Trophoblast cell (in vitro differentiated cells and primary cell): Measurements from ENCODE around the gene XPR1.

ENCODE experiments used
- DNase-seq, 2 donors: peaks; one replicate each; pipeline ENCODE4 v3.0.0-alpha.2; 2016
- H2AFZ ChIP-seq: 2 replicates; pipeline ENCODE4 v1.6.1; 2013; ENCODE audit warnings: low read length, moderate library complexity, mild to moderate bottlenecking; ENCODE audit not compliant: insufficient read depth, poor library complexity
- H2AK5ac ChIP-seq: 2 replicates; pipeline ENCODE4 v1.6.1; 2013; ENCODE audit warnings: mild to moderate bottlenecking, low read length
- H2BK120ac ChIP-seq: 2 replicates; pipeline ENCODE4 v1.6.1; 2013; ENCODE audit warnings: low read length, mild to moderate bottlenecking, moderate library complexity; ENCODE audit not compliant: insufficient read depth, poor library complexity
- H2BK12ac ChIP-seq: 2 replicates; pipeline ENCODE4 v1.6.1; 2013; ENCODE audit warnings: mild to moderate bottlenecking, low read length, moderate library complexity
- H2BK5ac ChIP-seq: 2 replicates; pipeline ENCODE4 v1.6.1; 2013; ENCODE audit warnings: low read length, low read depth, moderate library complexity, mild to moderate bottlenecking; ENCODE audit not compliant: poor library complexity
- H3K14ac ChIP-seq: 2 replicates; pipeline ENCODE4 v1.6.1; 2013; ENCODE audit warnings: mild to moderate bottlenecking, low read length
- H3K18ac ChIP-seq: 2 replicates; pipeline ENCODE4 v1.6.1; 2013; ENCODE audit warnings: mild to moderate bottlenecking, low read length
- H3K23ac ChIP-seq: 2 replicates; pipeline ENCODE4 v1.6.1; 2013; ENCODE audit warnings: low read length
- H3K27ac ChIP-seq: 2 replicates; pipeline ENCODE4 v1.5.1; 2013; ENCODE audit warnings: low read depth, mild to moderate bottlenecking, inconsistent platforms, low read length, moderate library complexity
- H3K27me3 ChIP-seq: 2 replicates; pipeline ENCODE4 v1.6.1; 2013; ENCODE audit warnings: inconsistent platforms, mild to moderate bottlenecking, low read length, moderate library complexity; ENCODE audit not compliant: insufficient read depth
- H3K36me3 ChIP-seq, 2 experiments: 1 replicate in 1 of 2; 2 replicates in 1 of 2; pipeline ENCODE4 v1.6.1; 2013; ENCODE audit warnings: low read length in 2 of 2, mild to moderate bottlenecking in 2 of 2, moderate library complexity in 1 of 2; ENCODE audit not compliant: insufficient read depth in 2 of 2, control insufficient read depth in 1 of 2
- H3K4ac ChIP-seq: 2 replicates; pipeline ENCODE4 v1.6.1; 2013; ENCODE audit warnings: low read depth, mild to moderate bottlenecking, low read length, moderate library complexity
- H3K4me1 ChIP-seq, 2 experiments: 1 replicate in 1 of 2; 2 replicates in 1 of 2; pipeline ENCODE4 v1.6.1; 2013; ENCODE audit warnings: low read length in 2 of 2, mild to moderate bottlenecking in 2 of 2, moderate library complexity in 1 of 2; ENCODE audit not compliant: insufficient read depth in 2 of 2, control insufficient read depth in 1 of 2
- H3K4me2 ChIP-seq: 2 replicates; pipeline ENCODE4 v1.6.1; 2013; ENCODE audit warnings: inconsistent platforms, mild to moderate bottlenecking, low read length, moderate library complexity
- H3K4me3 ChIP-seq: 2 replicates; pipeline ENCODE4 v1.5.1; 2013; ENCODE audit warnings: mild to moderate bottlenecking, low read depth, low read length, inconsistent platforms
- H3K79me1 ChIP-seq: one replicate; pipeline ENCODE4 v1.6.1; 2013; ENCODE audit warnings: low read length
- H3K79me2 ChIP-seq: 2 replicates; pipeline ENCODE4 v1.6.1; 2013; ENCODE audit warnings: low read length, mild to moderate bottlenecking; ENCODE audit not compliant: control insufficient read depth, insufficient read depth, poor library complexity
- H3K9ac ChIP-seq: 2 replicates; pipeline ENCODE4 v1.6.1; 2013; ENCODE audit warnings: mild to moderate bottlenecking, low read length
- H3K9me3 ChIP-seq: 2 replicates; pipeline ENCODE4 v1.6.1; 2013; ENCODE audit warnings: low read depth, mild to moderate bottlenecking, control low read depth, inconsistent platforms, low read length; ENCODE audit not compliant: insufficient read depth
- H4K12ac ChIP-seq: 2 replicates; pipeline ENCODE4 v1.6.1; 2013; ENCODE audit warnings: low read depth, mild to moderate bottlenecking, low read length, moderate library complexity
- H4K8ac ChIP-seq: 2 replicates; pipeline ENCODE4 v1.6.1; 2013; ENCODE audit warnings: low read depth, mild to moderate bottlenecking, low read length, moderate library complexity
- H4K91ac ChIP-seq: one replicate; pipeline ENCODE4 v1.6.1; 2013; ENCODE audit warnings: low read depth, mild to moderate bottlenecking, low read length, moderate library complexity
- WGBS: extraction: QIAGEN DNeasy Blood & Tissue Kit; methylation state at CpG from one replicate; pipeline ENCODE4 v1.1.7; 2013; ENCODE audit warnings: missing lambda C conversion rate; ENCODE audit not compliant: insufficient read length, insufficient coverage; ENCODE audit errors: extremely low coverage; 5-methylcytosine and 5-hydroxymethylcytosine counted together

The XPR1 gene

DNA sequence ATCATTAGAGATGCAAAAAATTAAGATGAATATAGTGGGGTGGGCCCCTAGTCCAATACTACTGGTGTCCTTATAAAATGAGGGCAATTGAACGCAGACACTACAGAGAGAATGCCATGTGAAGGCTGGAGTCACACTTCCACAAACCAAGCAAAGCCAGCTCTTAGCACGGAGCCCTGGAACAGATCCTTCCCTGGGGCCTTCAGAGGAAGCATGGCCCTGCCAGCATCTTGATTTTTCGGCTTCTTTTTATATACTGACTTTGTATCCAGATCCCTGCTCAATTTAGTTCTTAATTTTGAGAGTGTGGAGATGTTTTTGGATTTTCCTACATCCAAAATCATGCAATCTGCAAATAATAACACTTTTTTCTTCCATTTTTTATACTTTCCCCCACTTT lies 270.7 kb downstream of the XPR1 start:
- Histone ChIP-seq H3K79me1 (peaks cover 3% of the 10 kb centered on the region), H3K9ac (no peak overlapping the region), H3K14ac (no peak overlapping the region), H2AK5ac (no peak overlapping the region), H3K4me2 (no peak overlapping the region), H3K23ac (no peak overlapping the region), H2BK5ac (no peak overlapping the region), H3K27me3 (no peaks in the 10 kb centered on the region), H4K12ac (no peak overlapping the region), H4K8ac (no peak overlapping the region), H2BK12ac (no peak overlapping the region), H3K18ac (no peak overlapping the region), H3K9me3 (peaks cover 2% of the 10 kb centered on the region), H3K4me1 (peaks cover 5 to 6% of the 10 kb centered on the region in 2 experiments), H3K79me2 (no peaks in the 10 kb centered on the region), H3K27ac (no peak overlapping the region), H3K36me3 (no peaks in the 10 kb centered on the region), H2BK120ac (no peak overlapping the region), H4K91ac (no peak overlapping the region), H3K4me3 (no peak overlapping the region), H3K4ac (no peak overlapping the region), H2AFZ (no peak overlapping the region)
- no CpG with 5 or more reads among the region's 3 CpGs for WGBS
- DNase-seq: no peak

DNA sequence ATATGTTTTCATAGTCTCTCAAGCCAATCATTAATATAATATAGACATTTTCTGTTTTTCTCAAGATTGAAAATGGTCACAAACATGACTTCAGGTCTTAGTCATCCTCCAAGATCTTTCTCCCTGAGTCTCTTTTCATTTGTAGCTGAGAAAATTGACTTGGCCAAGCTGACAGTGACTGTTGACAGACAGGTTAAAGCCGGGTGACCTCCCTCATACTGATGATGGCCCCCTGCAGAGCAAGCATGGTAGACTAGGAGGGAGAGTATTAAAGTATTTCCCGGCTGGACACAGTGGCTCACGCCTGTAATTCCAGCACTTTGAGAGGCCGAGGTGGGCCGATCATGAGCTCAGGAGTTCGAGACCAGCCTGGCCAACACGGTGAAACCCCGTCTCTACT lies 274.1 kb downstream of the XPR1 start:
- Histone ChIP-seq H4K12ac (no peak overlapping the region), H3K79me1 (no peaks in the 10 kb centered on the region), H3K36me3 (no peaks in the 10 kb centered on the region), H2AK5ac (no peak overlapping the region), H3K27me3 (no peaks in the 10 kb centered on the region), H3K4me2 (no peak overlapping the region), H3K9ac (no peak overlapping the region), H2BK120ac (no peak overlapping the region), H2BK5ac (no peak overlapping the region), H3K27ac (no peak overlapping the region), H3K18ac (no peak overlapping the region), H3K79me2 (no peaks in the 10 kb centered on the region), H3K14ac (no peak overlapping the region), H3K9me3 (peaks cover 2% of the 10 kb centered on the region), H2AFZ (no peak overlapping the region), H4K91ac (no peak overlapping the region), H3K23ac (no peak overlapping the region), H3K4me1 (no peaks in the 10 kb centered on the region), H3K4me3 (no peak overlapping the region), H3K4ac (no peak overlapping the region), H4K8ac (no peak overlapping the region), H2BK12ac (no peak overlapping the region)
- WGBS: no CpG with 5 or more reads among the region's 8 CpGs
- DNase-seq: no peak

DNA sequence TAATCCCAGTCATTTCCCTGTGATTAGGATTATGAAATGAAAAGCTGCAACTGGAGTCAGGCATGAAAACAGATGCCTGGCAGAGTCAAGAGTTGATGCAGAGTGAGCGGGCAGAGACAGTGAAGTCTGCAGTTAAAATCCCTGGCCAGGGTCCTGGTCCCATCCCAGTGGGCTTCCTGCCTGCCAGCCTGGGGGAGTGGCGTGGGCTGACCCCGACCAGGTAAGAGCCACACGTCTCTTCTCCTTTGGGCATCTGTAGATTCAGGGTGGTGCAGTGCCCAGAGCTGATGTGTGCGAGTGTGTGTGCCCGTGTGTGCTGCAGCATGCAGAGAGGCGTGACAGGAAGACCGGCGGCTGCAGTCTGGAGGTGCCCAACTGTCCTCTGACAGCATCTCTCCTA lies 274.7 kb downstream of the XPR1 start:
- no peak overlapping the region for H4K91ac ChIP-seq
- H2BK120ac ChIP-seq: no peak overlapping the region
- WGBS: no CpG with 5 or more reads among the region's 9 CpGs

DNA sequence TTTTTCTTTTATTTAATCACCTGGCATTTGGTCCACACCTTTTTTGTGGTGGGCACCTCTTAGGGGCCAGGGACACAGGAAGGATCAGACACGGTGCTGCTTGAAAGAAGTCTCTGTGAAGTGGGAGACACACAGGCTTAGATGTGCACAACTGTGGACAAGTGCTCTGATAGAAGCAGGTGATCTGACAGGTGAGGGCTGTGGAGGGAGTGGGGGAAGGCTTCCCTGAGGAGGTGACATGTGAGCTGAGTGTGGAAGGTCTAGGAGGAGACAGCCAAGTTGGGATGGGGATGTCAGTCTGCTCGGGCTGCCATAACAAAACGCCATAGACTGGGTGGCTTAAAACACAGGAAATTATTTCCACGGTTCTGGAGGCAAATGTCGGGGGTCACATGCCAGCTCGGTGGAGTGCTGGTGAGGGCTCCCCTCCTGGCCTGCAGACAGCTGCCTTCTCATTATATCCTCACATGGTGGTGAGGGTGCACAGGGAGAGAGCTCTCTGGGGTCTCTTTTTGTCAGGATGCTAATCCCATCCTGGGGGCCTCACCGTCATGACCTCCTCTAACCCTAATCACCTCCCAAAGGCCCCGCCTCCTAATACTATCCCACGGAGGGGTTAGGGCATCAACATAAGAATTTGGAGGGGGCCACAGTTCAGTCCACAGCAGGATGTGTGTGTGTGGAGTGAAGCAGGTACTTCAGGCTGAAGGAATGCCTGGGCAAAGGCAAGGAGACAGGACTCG lies 275.7 kb downstream of the XPR1 start:
- no peak overlapping the region for H3K27ac ChIP-seq
- H2AK5ac ChIP-seq: no peak overlapping the region
- no peak overlapping the region for H3K4me2 ChIP-seq
- no peak overlapping the region for H4K12ac ChIP-seq
- H2BK12ac ChIP-seq: no peak overlapping the region
- no peak overlapping the region for H2AFZ ChIP-seq
- peaks cover 4% of the 10 kb centered on the region for H3K79me1 ChIP-seq
- H3K9me3 ChIP-seq: peaks cover 2% of the 10 kb centered on the region
- no peak overlapping the region for H3K4me3 ChIP-seq
- H3K4ac ChIP-seq: no peak overlapping the region
- H3K79me2 ChIP-seq: no peaks in the 10 kb centered on the region
- H4K8ac ChIP-seq: no peak overlapping the region
- no peak overlapping the region for H2BK5ac ChIP-seq
- WGBS: no CpG with 5 or more reads among the region's 10 CpGs
- H3K36me3 ChIP-seq: no peaks in the 10 kb centered on the region
- no peak overlapping the region for H3K14ac ChIP-seq
- no peak overlapping the region for H3K18ac ChIP-seq
- H3K9ac ChIP-seq: no peak overlapping the region
- no peak overlapping the region for H3K23ac ChIP-seq
- H3K27me3 ChIP-seq: peaks cover 6% of the 10 kb centered on the region
- no peak overlapping the region for H4K91ac ChIP-seq
- H2BK120ac ChIP-seq: no peak overlapping the region
- no peak for DNase-seq
- H3K4me1 ChIP-seq: peaks cover 4 to 8% of the 10 kb centered on the region in 2 experiments

More for the DNA sequence above, 274.7 kb downstream of the XPR1 start:
- Histone ChIP-seq H3K27me3 (no peaks in the 10 kb centered on the region), H2AFZ (no peak overlapping the region), H3K18ac (no peak overlapping the region), H3K9ac (no peak overlapping the region), H3K4ac (no peak overlapping the region), H3K9me3 (peaks cover 2% of the 10 kb centered on the region), H2BK5ac (no peak overlapping the region), H3K4me1 (peaks cover 1% of the 10 kb centered on the region in 2 experiments), H3K4me2 (no peak overlapping the region), H3K4me3 (no peak overlapping the region), H4K12ac (no peak overlapping the region), H3K36me3 (no peaks in the 10 kb centered on the region), H2BK12ac (no peak overlapping the region), H3K23ac (no peak overlapping the region), H3K79me2 (no peaks in the 10 kb centered on the region), H3K79me1 (no peaks in the 10 kb centered on the region), H4K8ac (no peak overlapping the region), H3K27ac (no peak overlapping the region), H2AK5ac (no peak overlapping the region), H3K14ac (no peak overlapping the region)
- DNase-seq: no peak
